ENCODE data around the gene WNT3A. TPM values are rescaled to one million over a fixed set of nuclear protein-coding genes. Genes with fewer than 3 reads are reported as not detected.

WNT3A gene
- total and polyA plus RNA-seq, 2 experiments from 2014 or later = 0.07 to 0.65 TPM

DNA sequence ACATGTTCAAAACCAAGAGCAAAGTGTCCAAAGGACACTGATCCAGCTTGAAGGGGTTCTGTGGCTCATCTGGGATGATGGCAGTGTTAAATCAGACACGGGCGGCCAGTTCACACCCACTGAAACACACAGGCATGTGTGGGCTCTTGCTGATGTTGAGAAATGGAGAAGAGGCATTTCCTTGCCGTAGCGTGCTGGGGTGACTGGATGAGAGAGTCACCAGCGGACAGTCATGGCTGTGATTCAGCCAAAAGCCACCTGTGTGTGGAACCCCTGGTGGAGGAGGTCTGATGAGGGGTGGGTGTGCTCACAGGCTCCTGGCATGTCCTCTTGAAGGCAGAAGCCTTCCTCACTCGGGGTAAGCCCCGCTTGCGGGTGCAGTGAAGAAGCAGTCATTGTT, 89.1 kb downstream of the WNT3A start (continued):
- TF ChIP-seq JUNB (IDR thresholded peaks at IDR 0.05; ENCODE audit: unreplicated experiment) (no peak), CREB1 (CRISPR knock-in tag; IDR thresholded peaks at IDR 0.05; ENCODE audit: low read depth) (no peak), STAT1 (IDR thresholded peaks at IDR 0.05; ENCODE audit: unreplicated experiment) (no peak), ZNF331 (CRISPR knock-in tag; IDR thresholded peaks at IDR 0.05; ENCODE audit: low read depth) (no peak)
- TF ChIP-seq, protein P1, sequence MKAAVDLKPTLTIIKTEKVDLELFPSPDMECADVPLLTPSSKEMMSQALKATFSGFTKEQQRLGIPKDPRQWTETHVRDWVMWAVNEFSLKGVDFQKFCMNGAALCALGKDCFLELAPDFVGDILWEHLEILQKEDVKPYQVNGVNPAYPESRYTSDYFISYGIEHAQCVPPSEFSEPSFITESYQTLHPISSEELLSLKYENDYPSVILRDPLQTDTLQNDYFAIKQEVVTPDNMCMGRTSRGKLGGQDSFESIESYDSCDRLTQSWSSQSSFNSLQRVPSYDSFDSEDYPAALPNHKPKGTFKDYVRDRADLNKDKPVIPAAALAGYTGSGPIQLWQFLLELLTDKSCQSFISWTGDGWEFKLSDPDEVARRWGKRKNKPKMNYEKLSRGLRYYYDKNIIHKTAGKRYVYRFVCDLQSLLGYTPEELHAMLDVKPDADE (IDR thresholded peaks at IDR 0.05) = no peak

DNA sequence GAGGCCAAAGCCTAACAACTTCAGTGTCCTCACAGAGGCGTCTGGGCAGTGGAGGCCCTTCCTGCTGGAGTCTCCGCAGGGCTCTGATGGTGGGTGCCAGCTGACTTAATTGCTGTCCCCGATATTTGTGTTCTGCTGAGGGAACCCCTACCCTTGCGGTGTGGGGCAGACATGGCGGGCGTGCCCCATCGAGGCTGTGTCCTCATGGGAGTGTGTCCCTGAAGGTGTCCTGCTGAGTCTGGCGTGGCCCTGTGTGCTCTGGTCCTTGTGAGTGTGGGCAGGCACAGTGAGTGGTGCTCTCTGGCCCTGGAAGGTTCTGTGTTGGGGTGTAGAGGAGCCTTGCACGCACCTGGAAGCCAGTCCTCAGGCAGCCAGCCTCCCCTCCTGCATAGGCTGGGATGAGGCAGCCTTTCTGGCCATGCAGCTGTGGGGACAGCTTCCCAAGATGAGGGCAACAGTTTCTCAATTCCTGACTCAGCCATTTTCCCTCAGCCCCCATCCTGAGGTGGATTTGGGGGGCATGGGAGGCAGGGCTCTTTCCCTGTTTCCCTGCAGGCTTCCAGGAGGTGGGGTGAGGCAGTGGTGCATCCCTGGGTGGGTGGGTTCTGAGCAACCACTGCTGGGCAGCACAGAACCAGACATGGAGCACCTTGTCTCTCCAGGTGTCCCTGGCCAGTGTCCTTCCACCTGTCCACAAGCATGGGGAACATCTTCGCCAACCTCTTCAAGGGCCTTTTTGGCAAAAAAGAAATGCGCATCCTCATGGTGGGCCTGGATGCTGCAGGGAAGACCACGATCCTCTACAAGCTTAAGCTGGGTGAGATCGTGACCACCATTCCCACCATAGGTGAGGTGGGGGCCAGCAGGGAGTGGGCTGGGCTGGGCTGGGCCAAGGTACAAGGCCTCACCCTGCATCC, 89.9 kb downstream of the WNT3A start:
- H3K4me1 Mint-ChIP-seq = peaks cover 11% of the 10 kb centered on the region
- H3K9me2 ChIP-seq (ENCODE audit: insufficient read depth) = no peaks in the 10 kb centered on the region
- H3K9me3 Mint-ChIP-seq = peaks cover 11% of the 10 kb centered on the region
- H3K4me1 ChIP-seq (ENCODE audit: insufficient read depth) = no peaks in the 10 kb centered on the region
- peaks cover 52% of the 10 kb centered on the region for H3K79me2 ChIP-seq (replicated peaks; ENCODE audit: insufficient read depth)
- peaks cover 13% of the 10 kb centered on the region for H3K27me3 Mint-ChIP-seq (ENCODE audit: insufficient read depth, low read depth, poor library complexity)
- H3K4me3 ChIP-seq = no peak overlapping the region
- peaks cover 71% of the 10 kb centered on the region for H3K36me3 Mint-ChIP-seq (ENCODE audit: low read depth)
- DNase-seq (ENCODE audit: low spot score) = no peak
- no peak overlapping the region for H3K4me2 ChIP-seq
- no peaks in the 10 kb centered on the region for H3F3A ChIP-seq (replicated peaks; ENCODE audit: low read depth)
- H3K36me3 ChIP-seq (ENCODE audit: insufficient read depth) = peaks cover 3% of the 10 kb centered on the region; the same call in 1 of the 2 replicates
- H3K4me3 Mint-ChIP-seq = no peak overlapping the region
- no peak for ATAC-seq
- no peak overlapping the region for H3K27ac Mint-ChIP-seq
- H3K27me3 ChIP-seq (ENCODE audit: insufficient read depth) = no peaks in the 10 kb centered on the region
- H2AFZ ChIP-seq = no peak overlapping the region
- H4K20me1 ChIP-seq (replicated peaks; ENCODE audit: insufficient read depth) = peaks cover 50% of the 10 kb centered on the region
- H3K27ac ChIP-seq (ENCODE audit: low read depth) = no peak overlapping the region
- TF ChIP-seq EZH2phosphoT487 (IDR thresholded peaks at IDR 0.05; ENCODE audit: unreplicated experiment) (no peak), ZNF331 (CRISPR knock-in tag; IDR thresholded peaks at IDR 0.05; ENCODE audit: low read depth) (no peak), NANOG (IDR thresholded peaks at IDR 0.05; ENCODE audit: borderline replicate concordance) (no peak), POLR2AphosphoS5 (IDR thresholded peaks at IDR 0.05; ENCODE audit: low read depth) (no peak), EZH2 (IDR thresholded peaks at IDR 0.05; ENCODE audit: low read depth, unreplicated experiment) (no peak), ZNF114 (CRISPR knock-in tag; IDR thresholded peaks at IDR 0.05) (no peak), CREB1 (CRISPR knock-in tag; IDR thresholded peaks at IDR 0.05; ENCODE audit: low read depth) (no peak), JUNB (IDR thresholded peaks at IDR 0.05; ENCODE audit: unreplicated experiment) (no peak)
- TF ChIP-seq, protein P2, sequence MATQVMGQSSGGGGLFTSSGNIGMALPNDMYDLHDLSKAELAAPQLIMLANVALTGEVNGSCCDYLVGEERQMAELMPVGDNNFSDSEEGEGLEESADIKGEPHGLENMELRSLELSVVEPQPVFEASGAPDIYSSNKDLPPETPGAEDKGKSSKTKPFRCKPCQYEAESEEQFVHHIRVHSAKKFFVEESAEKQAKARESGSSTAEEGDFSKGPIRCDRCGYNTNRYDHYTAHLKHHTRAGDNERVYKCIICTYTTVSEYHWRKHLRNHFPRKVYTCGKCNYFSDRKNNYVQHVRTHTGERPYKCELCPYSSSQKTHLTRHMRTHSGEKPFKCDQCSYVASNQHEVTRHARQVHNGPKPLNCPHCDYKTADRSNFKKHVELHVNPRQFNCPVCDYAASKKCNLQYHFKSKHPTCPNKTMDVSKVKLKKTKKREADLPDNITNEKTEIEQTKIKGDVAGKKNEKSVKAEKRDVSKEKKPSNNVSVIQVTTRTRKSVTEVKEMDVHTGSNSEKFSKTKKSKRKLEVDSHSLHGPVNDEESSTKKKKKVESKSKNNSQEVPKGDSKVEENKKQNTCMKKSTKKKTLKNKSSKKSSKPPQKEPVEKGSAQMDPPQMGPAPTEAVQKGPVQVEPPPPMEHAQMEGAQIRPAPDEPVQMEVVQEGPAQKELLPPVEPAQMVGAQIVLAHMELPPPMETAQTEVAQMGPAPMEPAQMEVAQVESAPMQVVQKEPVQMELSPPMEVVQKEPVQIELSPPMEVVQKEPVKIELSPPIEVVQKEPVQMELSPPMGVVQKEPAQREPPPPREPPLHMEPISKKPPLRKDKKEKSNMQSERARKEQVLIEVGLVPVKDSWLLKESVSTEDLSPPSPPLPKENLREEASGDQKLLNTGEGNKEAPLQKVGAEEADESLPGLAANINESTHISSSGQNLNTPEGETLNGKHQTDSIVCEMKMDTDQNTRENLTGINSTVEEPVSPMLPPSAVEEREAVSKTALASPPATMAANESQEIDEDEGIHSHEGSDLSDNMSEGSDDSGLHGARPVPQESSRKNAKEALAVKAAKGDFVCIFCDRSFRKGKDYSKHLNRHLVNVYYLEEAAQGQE (IDR thresholded peaks at IDR 0.05; ENCODE audit: unreplicated experiment) = no peak
- TF ChIP-seq, protein P3, sequence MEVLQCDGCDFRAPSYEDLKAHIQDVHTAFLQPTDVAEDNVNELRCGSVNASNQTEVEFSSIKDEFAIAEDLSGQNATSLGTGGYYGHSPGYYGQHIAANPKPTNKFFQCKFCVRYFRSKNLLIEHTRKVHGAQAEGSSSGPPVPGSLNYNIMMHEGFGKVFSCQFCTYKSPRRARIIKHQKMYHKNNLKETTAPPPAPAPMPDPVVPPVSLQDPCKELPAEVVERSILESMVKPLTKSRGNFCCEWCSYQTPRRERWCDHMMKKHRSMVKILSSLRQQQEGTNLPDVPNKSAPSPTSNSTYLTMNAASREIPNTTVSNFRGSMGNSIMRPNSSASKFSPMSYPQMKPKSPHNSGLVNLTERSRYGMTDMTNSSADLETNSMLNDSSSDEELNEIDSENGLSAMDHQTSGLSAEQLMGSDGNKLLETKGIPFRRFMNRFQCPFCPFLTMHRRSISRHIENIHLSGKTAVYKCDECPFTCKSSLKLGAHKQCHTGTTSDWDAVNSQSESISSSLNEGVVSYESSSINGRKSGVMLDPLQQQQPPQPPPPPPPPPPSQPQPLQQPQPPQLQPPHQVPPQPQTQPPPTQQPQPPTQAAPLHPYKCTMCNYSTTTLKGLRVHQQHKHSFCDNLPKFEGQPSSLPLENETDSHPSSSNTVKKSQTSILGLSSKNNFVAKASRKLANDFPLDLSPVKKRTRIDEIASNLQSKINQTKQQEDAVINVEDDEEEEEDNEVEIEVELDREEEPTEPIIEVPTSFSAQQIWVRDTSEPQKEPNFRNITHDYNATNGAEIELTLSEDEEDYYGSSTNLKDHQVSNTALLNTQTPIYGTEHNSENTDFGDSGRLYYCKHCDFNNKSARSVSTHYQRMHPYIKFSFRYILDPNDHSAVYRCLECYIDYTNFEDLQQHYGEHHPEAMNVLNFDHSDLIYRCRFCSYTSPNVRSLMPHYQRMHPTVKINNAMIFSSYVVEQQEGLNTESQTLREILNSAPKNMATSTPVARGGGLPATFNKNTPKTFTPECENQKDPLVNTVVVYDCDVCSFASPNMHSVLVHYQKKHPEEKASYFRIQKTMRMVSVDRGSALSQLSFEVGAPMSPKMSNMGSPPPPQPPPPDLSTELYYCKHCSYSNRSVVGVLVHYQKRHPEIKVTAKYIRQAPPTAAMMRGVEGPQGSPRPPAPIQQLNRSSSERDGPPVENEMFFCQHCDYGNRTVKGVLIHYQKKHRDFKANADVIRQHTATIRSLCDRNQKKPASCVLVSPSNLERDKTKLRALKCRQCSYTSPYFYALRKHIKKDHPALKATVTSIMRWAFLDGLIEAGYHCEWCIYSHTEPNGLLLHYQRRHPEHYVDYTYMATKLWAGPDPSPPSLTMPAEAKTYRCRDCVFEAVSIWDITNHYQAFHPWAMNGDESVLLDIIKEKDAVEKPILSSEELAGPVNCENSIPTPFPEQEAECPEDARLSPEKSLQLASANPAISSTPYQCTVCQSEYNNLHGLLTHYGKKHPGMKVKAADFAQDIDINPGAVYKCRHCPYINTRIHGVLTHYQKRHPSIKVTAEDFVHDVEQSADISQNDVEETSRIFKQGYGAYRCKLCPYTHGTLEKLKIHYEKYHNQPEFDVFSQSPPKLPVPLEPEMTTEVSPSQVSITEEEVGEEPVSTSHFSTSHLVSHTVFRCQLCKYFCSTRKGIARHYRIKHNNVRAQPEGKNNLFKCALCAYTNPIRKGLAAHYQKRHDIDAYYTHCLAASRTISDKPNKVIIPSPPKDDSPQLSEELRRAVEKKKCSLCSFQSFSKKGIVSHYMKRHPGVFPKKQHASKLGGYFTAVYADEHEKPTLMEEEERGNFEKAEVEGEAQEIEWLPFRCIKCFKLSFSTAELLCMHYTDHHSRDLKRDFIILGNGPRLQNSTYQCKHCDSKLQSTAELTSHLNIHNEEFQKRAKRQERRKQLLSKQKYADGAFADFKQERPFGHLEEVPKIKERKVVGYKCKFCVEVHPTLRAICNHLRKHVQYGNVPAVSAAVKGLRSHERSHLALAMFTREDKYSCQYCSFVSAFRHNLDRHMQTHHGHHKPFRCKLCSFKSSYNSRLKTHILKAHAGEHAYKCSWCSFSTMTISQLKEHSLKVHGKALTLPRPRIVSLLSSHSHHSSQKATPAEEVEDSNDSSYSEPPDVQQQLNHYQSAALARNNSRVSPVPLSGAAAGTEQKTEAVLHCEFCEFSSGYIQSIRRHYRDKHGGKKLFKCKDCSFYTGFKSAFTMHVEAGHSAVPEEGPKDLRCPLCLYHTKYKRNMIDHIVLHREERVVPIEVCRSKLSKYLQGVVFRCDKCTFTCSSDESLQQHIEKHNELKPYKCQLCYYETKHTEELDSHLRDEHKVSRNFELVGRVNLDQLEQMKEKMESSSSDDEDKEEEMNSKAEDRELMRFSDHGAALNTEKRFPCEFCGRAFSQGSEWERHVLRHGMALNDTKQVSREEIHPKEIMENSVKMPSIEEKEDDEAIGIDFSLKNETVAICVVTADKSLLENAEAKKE (CRISPR knock-in tag; IDR thresholded peaks at IDR 0.05) = no peak

Measured in GM23338 (cell line).